Body of pancreas (tissue), 4 donors: ENCODE data around the gene RSBN1L.

Source experiments
- CTCF ChIP-seq, 7 experiments: fragments of 450-650 bp in 4 of 7; fragments of 200-600 bp in 3 of 7; sonication (generic) in 3 of 7; IDR thresholded peaks; one replicate each; pipeline ENCODE4 v1.5.1; 2016 to 2019; ENCODE audit warnings: antibody characterized with exemption in 7 of 7
- POLR2A ChIP-seq, 3 donors: fragments of 450-650 bp; IDR thresholded peaks; one replicate each; pipeline ENCODE4 v1.6.1; 2016; ENCODE audit warnings: antibody characterized with exemption in 3 of 3, mild to moderate bottlenecking in 2 of 3

- TF ChIP-seq CTCF (IDR thresholded peaks at IDR 0.05) (no peak), POLR2A (IDR thresholded peaks at IDR 0.05) (no peak)
These were observed 135.7 kb downstream of the RSBN1L start for GRCh38 chr7:77831953-77832352.
